NCI-H2196 treated with DMSO at 0.1 percent for 48 hours (cell line): ENCODE results near the gene PACSIN1.
"Not testable (repeated sequence)": the region's sequence is repeated elsewhere in the genome, so short reads cannot be mapped to it uniquely, and the experiment has no call there.

ENCODE experiments used
- DNase-seq: peaks from one replicate; lab custom pipeline; 2025; ENCODE audit not compliant: unreplicated experiment; lab: John Stamatoyannopoulos, UW

Gene PACSIN1

DNA sequence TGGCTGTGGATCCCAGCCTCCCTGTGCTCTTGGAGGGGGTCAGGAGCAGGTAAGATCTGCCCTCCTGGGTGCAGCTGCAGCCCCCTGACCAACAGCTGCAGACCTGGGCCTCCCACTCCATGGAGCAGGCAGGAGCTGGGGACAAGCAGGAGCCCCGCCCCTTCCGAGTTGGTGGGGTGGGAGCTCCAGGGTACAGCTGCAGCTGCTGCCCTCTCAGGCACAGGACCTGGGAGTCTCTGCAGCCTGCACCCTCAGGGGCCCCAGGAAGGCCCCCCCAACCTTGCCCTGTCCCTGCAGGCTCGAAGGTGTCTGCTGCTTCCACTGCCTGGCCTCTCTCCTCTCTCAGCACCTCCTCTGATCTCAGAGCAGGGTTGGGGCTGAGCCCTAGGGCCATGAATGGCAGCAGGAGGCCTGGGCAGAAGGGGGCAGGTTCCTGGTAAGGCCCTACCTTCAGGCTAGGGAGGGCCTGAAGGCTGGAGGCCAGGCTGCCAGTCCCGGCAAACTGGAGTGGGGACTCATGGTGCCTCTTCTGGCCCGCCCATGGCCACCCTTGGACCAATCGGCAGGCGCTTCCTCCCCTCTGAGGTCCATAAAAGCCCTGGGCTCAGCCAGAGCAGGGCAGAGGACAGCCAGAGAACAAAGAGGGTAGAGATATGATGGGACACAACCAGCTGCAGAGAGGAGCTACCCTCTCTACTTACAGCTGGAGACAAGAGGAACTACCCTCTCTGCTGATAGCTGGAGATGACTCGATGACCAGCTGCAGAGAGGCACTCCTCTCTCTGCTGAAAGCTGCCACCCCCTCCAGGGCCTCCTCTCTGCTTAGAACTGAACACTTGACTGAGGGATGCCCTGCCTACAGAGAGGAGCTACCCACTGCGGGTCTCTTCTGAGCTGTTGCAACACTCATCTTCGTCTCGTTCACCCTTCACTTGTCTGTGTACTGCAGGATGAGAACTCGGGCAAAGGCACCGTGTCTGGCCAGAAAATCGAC, 7.8 kb upstream of the PACSIN1 start:
- DNase-seq: no peak

- DNase-seq: peak; percentile 6
These were observed 5.8 kb upstream of the PACSIN1 start for GRCh38 chr6:34459899-34460593.

- no peak for DNase-seq
These were observed 4.9 kb upstream of the PACSIN1 start for GRCh38 chr6:34460796-34461507.

DNA sequence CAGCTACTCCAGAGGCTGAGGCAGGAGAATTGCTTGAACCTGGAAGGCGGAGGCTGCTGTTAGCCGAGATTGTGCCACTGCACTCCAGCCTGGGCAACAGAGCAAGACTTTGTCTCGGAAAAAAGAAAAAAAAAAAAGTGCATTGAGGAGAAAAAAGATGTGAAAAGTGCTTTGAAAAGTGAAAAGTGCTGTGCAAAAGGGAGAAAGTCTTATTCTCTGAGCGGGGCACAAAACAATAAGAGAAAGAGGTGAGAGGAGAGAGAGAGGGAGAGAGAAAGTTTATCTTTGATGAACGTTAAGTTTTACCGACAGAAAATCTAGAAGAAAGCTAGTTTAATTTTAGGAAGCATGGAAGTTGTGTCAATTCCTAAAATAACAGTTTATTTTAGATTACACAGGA, 3.9 kb upstream of the PACSIN1 start:
- no peak for DNase-seq

DNA sequence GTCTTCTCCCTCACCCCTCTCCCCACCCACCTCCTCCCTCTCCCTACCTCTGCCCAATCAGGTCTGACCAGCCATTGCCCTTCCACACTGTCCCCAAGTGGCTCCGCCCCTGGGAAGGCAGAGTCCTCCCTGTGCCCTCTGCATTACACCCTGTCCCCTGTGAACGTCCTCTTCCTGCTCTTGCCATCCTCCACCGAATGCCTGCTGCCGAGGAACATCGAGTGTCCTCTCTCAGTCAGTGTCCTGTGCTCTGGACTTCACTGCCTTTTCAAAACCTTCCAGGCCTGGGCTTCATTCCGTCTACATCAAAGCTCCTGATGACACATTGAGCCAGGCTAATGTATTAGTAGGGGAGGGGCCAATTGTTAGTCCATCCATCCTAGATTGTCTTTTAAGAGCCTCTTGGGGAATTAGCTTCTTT, 3.3 kb upstream of the PACSIN1 start:
- DNase-seq: peak; percentile 54

GRCh38 chr6:34463299-34463698, 2.6 kb upstream of the PACSIN1 start:
- no peak for DNase-seq

DNA sequence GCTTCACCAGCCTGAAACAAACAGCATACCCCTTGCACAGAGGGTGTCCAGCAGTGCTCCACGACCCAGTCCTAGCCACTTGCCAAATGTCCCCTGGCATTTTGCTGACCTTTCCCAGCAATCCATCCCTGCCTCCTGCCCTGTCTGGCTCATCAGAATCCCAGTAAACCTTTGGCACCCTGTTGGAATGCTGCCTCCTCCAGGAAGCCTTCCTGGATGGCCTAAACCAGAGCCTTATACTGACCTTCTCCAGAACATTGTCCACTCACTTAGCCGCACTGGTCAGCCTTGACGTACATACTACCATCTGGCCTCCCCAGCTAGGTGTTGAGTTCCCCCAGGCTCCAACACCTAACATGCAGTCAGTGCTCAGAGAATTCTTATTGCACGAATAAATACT, 2.0 kb upstream of the PACSIN1 start:
- DNase-seq: no peak

GRCh38 chr6:34466242-34467185, 638 bp downstream of the PACSIN1 start:
- DNase-seq: no peak

GRCh38 chr6:34468378-34468892, 2.6 kb downstream of the PACSIN1 start:
- no peak for DNase-seq

- no peak for DNase-seq
These were observed 3.6 kb downstream of the PACSIN1 start for GRCh38 chr6:34469499-34469898.

DNA sequence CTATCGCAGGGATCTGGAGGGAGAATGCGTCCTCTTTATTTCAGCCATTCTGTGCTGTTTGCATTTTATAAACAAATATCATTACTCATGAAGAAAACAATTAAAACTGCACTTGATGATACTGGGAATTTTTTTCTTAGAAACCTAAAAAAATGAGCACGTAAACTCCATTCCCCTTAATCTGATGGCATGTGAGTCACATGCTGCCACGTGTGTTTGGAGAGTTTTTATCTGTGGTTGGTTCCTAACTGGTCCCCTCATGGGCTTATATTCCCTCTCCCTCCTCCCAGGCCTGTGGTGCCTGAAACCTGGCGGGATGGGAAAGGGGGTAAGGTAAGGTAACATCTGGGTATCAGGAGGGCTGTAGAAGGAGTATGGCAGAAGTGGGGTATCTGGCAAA, 6.5 kb downstream of the PACSIN1 start:
- no peak for DNase-seq

GRCh38 chr6:34473967-34474366, 8.1 kb downstream of the PACSIN1 start:
- no peak for DNase-seq

GRCh38 chr6:34474754-34475153, 8.9 kb downstream of the PACSIN1 start:
- no peak for DNase-seq

DNA sequence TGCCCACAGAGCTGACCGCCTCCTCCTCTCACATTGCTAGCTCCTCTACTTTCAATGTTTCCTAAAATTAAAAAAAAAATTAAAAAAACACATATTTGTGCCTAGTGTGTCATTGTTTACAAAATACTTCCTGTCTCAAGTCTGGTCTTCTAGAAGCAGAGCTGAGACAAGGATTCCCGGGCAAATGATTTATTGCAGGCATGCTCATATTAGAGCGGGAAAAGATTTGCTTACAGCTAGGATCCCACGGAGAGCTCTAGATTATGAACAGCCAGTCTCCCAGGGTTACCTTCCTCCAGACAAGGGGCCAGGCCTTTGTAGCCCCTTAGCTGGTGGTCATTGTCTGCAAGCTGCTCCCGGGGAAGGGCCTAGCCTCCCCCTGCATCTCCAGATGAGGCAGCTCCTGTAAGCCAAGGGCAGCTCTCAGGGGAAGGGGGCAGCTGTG, 9.4 kb downstream of the PACSIN1 start:
- DNase-seq: no peak

GRCh38 chr6:34475767-34476328, 10.0 kb downstream of the PACSIN1 start:
- no peak for DNase-seq

DNA sequence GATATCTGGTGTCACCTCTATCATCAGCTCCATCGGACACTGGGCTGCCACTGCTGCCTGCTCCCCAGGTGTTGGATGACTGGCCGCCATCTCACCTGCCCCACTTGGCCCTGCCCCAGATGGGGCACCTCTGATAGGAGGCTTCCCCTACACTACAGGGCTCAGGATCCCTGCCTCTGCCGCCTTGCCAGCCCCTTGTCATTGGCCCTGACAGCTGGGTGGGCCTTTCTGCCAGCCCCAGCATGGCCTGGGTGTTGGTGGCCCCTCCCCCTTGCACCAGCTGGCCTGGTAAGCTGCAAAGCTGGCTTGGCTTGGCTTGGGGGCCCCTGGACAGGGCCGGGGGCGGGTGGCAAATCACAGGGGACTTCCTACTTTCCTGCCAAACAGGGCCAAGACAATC, 10.6 kb downstream of the PACSIN1 start:
- no peak for DNase-seq

DNA sequence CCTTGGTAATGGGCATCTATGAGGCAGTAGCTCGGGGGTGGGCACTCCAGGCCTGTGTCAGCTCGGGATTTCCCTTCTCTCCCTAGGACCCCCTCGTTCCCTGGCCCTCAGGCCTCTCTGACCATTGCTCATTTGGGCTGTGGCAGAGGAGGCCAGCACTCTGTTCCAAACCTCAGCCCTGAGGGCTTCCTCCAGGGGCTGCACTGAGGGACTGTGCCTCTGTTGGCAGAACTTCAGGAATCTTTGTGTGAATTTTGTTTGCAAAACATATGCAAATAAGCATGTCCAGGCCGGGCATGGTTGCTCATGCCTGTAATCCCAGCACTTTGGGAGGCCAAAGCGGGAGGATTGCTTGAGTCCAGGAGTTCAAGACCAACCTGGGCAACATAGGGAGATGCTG, 11.0 kb downstream of the PACSIN1 start:
- DNase-seq: no peak

DNA sequence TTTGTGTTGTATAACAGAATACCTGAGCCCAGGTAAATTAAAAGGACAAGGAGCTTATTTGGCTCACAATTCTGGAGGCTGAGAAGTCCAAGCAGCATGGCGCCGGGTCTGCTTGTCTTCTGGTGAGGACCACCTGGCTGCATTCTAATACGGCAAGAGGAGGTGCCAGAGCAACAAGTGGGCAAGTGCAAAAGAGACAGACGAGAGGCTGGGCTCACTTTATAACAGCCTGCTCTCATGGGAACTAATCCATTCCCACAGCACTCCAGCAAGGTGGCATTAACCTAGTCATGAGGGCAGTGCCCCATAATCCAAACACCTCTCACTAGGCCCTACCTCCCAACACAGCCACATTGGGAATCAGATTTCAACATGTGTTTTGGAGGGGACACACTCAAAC, 12.9 kb downstream of the PACSIN1 start:
- DNase-seq: no peak

DNA sequence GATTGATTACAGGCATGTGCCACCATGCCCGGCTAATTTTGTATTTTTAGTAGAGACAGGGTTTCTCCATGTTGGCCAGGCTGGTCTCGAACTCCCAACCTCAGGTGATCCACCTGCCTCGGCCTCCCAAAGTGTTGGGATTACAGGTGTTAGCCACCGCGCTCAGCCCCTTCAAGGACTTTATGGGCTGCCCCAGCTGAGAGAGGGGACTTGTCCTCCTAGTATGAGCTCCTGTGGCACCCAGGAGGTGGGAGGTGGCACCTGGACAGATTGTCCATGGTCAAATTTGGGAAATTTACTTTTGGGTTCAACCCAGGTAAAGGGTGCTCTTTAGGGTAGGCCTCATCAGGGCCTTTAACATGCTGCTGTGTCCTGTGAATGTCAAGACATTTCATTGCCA, 17.9 kb downstream of the PACSIN1 start:
- not testable (repeated sequence) for DNase-seq

GRCh38 chr6:34484391-34484790, 18.5 kb downstream of the PACSIN1 start:
- no peak for DNase-seq
